Measurements from ENCODE around the gene PTGES.

Gene PTGES

DNA sequence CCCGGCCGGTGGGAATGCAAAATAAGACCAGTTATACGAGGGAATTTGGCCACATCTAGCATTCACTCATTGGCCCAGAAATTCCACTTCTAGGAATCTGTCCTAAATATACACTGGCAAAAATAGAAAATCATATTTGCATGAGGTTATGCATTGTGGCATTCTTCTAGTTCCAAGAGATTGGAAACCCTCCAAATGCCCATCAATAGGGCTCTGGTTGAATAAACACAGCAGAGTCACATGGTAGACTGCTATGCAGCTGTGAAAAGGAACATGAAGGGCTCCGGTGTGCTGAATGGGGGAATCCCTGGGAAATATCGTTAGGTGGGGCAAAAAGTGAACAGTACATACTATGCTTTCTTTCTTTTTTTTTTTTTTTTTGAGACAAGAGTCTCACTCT is 36.8 kb downstream of the PTGES start:
- DNase-seq: no peak

DNA sequence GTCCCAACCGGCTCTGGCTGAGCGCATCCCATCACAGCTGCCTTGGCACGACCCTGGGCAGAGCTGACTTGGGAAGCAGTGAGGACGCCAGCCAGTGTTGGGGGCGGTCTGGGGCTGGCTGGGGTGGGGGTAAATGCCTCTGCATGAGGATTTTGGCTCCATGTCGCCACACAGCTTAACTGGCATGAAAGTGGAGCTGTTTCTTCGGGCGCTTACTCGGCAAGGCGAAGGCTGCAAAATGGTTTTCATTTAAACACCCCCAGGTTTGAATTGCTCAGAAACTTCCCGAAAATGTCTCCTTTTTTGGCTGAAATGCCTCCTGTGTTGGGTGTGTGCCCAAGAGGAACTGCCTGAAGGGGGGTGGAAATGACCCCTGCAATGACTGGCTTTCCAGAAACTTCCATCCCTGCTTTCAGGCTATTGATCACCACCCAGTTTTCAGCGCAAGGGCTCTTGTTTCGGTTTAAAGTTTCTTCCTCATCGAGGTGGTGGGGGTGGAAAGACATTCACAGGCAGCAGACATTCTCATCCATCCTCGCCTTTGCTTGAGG is 38.3 kb downstream of the PTGES start:
- no peak for DNase-seq

DNA sequence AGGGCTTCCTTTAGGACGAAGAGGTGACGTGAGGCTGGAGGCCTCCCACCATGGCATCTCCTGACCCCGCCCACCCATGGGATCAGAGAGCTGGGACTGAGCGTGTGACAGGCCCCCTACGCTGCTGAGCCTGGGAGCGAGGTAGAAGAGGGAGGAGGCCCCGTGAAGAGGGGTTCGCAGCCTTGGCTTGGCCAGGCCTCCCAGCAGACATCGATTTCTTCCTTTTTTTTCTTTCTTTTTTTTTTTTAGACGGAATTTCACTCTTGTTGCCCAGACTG is 39.5 kb downstream of the PTGES start:
- no peak for DNase-seq

DNA sequence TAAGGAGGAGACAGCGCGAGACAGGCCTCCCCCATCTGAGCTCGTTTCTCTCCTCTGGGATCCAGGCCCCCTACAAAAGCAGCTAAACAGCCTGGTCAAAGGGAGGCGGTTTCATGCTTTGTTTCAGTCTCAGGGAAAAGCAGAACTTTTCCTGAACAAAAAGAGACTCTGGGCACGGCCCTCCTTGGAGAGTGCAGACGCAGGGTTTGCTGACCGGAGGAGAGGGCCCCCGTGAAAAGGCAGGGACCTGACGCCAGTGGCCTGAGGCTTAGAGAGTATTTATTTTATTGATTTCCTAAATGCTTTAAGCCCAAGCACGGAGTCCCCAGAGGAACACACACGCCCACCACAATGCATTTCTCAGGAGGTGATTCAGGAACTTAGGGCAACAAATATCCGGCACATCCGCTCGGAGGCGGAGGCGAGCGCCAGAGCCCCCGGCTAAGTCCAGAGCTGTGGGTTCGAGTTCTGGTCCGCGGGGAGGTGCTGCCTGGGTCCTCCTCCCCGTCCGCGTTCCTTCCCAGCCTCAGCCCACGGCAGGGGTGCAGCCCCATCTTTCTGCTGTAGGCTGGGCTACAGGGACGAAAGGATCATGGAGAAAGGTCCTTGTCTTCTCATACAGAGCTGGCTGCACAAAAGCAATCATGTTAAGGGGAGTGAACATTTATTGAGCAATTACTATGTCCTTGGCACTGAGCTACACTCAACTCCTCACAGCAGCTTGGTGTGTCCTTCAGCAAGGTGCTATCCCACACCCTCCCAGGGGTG is 40.0 kb downstream of the PTGES start:
- no peak for DNase-seq

DNA sequence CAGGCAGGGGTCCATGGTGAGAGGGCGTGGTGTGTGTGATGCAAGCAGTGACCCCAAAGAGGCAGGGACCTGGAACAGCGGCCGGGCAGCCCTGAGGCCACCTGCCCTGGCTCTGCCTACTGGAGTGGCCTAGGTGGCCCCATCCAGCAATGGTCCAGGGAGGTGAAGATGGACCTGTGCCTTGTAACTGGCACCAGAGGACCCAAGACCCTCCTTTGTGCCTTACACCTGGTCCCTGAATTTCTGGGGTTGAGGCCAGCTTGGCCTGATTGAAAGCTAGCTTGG is 42.7 kb downstream of the PTGES start:
- no peak for DNase-seq

- DNase-seq: no peak
Observed at GRCh38 chr9:129709438-129710168, 43.2 kb downstream of the PTGES start.

- no peak for DNase-seq
Observed at GRCh38 chr9:129708793-129709192, 44.0 kb downstream of the PTGES start.

- DNase-seq: no peak
Observed at GRCh38 chr9:129704807-129705206, 48.0 kb downstream of the PTGES start.

DNA sequence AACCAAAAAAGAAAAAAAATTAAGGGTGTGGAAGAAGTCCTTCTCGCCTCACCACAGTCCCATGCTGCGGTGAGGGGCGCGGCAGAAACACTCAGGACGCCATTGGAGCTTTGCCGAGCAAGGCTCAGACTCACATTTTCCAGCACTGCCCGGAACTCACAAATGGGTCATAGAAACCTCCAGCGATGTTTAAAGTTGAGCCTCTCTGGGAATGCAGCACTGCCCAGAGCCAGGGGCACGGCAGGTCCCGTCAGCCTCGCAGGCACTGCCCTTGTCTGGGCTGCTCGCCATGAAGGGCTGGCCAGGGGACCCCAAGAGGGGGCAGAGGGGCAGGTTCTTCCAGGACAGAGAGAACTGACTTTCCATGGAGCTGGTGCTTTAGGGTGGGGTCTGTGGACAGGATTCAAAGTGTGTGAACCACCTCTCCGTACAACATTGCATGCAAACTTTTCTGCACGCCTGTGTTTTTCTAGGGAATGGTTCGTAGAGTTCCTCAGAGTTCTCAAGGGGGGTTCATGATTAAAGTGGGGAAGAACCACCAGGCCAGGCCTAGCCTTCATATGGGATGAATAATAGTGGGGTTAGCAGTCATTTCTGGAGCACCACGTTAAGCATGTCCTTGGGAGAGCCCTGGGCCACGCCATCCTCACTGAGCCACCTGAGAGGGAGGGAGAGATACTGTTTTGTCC is 49.0 kb downstream of the PTGES start:
- DNase-seq: no peak

DNA sequence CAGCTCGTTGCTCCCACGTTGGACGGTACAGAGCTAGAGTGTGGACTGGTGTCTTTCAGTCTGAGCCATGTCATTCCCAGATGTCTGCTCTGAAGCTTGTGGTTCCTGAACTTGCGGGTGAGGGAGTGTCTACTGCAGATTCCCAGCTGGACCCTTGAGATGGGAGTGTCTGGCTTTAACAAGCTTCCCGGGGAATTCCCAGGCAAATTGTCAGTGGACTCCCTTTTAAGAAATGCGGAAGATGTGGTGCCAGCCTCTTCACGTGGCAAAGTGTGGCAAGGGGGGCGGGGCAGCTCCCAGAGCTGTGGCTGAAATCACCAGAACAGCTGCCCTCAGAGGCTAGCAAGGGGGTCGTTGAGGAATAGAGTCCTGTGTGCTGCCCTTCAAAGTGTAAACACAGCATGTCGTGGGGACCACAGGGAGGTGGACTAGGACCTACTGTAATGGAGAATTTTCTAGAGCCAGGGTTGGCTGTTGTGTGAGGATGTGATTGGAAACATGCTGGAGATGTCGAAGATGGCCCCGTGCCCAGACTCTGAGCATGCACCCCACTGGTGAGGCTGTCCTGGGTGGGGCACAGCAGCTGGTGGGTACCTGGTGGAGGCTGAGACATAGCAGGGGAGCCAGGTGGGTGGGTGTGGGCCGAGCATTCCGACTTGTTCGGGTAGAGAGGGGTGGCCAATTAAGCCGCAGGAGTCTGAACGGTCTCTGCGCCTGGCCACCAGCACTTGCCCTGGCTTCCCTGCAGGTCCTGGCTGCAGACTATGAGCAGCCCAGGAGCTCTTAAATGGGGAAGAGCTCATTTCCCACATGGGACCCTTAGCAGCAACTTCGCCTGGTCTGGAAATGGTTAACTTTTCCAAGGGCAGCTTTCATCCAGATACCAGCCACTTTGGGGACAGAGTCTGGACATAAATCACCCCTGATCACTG is 50.0 kb downstream of the PTGES start:
- no peak for DNase-seq

DNA sequence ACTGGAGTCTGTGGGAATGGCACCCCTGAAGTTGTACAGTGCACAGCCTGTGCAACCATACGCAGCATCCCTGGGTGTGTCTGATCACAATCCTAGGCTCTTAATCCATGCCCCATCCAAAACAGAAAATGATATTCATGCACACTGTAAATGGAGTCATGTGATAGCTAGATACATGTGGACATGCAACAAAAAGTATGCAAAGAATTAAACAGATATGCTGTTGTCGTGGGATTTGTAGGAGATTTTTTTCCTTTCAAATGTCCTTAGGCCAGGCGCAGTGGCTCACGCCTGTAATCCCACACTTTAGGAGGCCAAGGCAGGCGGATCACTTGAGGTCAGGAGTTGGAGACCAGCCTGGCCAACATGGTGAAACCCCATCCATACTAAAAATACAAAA is 51.3 kb downstream of the PTGES start:
- no peak for DNase-seq

GRCh38 chr9:129701054-129701453 is 51.8 kb downstream of the PTGES start:
- no peak for DNase-seq

- DNase-seq: peak; percentile 75
Observed at GRCh38 chr9:129698254-129698757, 54.5 kb downstream of the PTGES start.

- peak; percentile 79 for DNase-seq
Observed at GRCh38 chr9:129697656-129698253, 55.1 kb downstream of the PTGES start.

DNA sequence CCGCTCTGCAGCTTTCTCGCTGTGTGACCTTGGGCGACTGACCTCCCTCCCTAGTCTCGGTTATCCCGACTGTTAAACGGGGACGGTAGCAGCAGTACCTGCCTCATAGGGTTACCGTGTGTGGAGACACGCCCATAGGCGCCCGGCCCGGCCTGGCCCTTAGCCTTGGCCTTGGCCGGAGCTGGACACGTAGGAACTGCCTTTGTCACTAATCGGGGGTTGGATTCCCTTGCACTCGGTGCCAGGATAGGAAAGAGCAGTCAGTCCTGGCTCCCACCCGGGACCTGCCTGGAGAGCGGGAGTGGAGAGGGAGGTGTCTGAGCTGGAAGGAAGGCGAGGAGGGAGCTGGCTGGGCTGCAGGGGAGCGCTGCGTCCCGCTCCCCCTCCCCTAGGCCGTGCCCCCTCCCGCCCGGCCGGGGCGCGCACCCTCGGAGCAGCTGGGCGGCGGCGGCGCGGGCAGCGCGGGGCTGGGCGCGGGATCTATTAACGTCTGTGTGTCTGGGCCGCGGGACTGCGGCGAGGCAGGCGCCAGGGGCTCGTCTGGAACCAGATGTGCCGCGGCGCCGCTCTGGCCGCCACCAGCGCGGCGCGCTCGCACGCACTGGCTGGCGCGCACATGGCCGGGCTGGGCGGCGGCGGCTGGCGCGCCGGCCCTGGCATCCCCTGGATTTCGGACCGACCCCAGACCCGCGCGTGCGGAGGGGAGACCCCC is 55.7 kb downstream of the PTGES start:
- peak; percentile 71 for DNase-seq

GRCh38 chr9:129695870-129696269 is 57.0 kb downstream of the PTGES start:
- no peak for DNase-seq

DNA sequence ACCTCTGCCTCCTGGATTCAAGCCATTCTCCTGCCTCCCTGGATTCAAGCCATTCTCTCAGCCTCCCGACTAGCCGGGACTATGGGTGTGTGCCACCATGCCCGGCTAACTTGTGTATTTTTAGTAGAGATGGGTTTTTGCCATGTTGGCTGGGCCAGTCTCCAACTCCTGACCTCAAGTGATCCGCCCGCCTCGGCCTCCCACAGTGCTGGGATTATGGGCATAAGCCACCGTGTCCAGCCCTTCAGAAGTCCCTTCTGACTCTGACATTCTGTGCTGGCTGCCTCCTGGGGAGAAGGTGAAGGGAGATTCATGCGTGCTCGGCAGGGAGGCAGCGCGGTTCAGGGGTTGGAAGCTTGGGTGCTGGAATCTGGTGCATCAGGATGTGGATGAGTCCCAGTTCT is 58.6 kb downstream of the PTGES start:
- DNase-seq: no peak

- no peak for DNase-seq
Observed at GRCh38 chr9:129693741-129694140, 59.1 kb downstream of the PTGES start.

DNA sequence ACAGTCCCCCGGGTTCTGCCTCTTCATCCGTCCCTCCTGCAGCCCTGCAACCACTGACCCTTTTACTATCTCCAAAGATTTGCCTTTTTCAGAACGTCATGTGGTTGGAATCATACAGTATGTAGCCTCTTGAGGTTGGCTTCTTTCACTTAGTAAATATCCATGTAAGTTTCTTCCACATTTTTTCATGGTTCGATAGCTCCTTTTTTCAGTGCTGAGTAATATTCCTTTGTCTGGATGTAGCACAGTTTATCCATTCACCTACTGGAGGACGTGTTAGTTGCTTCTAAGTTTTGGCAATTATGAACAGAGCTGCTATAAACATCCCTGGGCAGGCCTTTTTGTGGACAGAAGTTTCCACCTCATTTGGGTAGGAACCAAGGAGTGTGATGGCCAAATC is 60.3 kb downstream of the PTGES start:
- DNase-seq: no peak

Measured in activated CD8-positive, alpha-beta memory T cell treated with anti-CD3 and anti-CD28 coated beads, Interleukin-2, amount 50 U/mL, for 48 hours (primary cell).